Caki2 (cell line): ENCODE measurements around the gene KCNS1. TPM values are rescaled to one million over a fixed set of nuclear protein-coding genes. Genes with fewer than 3 reads are reported as not detected.
A peak's percentile ranks its signal among the peaks of the same experiment; 100 is the strongest.
"Not testable (repeated sequence)": the region's sequence is repeated elsewhere in the genome, so short reads cannot be mapped to it uniquely, and the experiment has no call there.

ENCODE experiments used
- DNase-seq: peaks from one replicate; pipeline ENCODE4 v3.0.0-alpha.2; 2015; ENCODE audit warnings: low read depth
- in situ Hi-C: cut with HindIII; loops from 2 replicates; pipeline ENCODE4 v1.10.0; 2016; ENCODE audit warnings: low sequenced_read_pairs, low pct_unique_long_range_greater_than_20kb, mixed read lengths
- total RNA-seq: library from RNA; depleted of rRNA; stranded (reverse); fragments of >200 nt; shearing (Covaris generic); gene quantifications from 2 replicates; pipeline ENCODE4 v1.2.3, GENCODE V29; 2014; ENCODE audit warnings: low replicate concordance; rRNA removed

The KCNS1 gene, protein sequence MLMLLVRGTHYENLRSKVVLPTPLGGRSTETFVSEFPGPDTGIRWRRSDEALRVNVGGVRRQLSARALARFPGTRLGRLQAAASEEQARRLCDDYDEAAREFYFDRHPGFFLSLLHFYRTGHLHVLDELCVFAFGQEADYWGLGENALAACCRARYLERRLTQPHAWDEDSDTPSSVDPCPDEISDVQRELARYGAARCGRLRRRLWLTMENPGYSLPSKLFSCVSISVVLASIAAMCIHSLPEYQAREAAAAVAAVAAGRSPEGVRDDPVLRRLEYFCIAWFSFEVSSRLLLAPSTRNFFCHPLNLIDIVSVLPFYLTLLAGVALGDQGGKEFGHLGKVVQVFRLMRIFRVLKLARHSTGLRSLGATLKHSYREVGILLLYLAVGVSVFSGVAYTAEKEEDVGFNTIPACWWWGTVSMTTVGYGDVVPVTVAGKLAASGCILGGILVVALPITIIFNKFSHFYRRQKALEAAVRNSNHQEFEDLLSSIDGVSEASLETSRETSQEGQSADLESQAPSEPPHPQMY
- not detected in 2 replicates for total RNA-seq

DNA sequence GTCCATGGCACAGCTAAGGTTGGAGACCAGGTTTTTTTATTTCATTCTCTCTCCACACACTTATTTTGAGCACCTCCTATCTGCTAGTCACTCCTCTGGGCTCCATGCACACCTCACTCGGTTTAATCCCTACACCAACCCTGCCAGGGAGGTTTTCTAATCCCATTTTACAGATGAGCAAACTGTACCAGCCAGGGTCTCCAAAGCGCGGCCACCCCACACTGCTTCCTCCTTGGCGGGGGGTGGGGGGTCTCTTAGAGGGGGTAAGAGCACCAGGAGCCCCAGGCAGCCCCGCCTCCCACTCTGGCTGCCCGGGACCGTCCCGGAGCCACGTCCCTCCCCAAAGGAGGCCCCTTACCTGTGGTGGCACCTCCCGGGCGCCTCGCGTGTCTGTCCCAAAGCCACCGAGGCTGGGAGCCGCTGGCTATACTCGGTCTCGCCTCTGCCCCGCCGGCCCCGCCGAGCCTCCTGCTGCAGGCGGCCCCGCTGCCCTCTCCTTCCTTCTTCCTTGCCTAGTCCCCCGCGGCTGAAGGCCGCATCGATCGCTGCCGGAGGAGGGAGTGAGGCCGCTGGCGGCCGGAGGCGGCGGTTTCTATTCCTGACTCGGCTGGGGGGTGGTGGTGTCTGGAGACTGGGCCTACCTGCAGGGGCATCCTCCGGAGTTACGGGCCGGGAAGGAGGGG lies at the start of gene KCNS1:
Gene KCNS1 (minus strand): TSS at position 565 of the 683 bp plus-strand sequence. CDS start 1,891 bp downstream, outside the sequence.
- no peak for DNase-seq
- in situ Hi-C loops: loop anchor here (25.0 kb wide), 1 partner anchor 187 kb away; no protein-coding TSS in a partner anchor

DNA sequence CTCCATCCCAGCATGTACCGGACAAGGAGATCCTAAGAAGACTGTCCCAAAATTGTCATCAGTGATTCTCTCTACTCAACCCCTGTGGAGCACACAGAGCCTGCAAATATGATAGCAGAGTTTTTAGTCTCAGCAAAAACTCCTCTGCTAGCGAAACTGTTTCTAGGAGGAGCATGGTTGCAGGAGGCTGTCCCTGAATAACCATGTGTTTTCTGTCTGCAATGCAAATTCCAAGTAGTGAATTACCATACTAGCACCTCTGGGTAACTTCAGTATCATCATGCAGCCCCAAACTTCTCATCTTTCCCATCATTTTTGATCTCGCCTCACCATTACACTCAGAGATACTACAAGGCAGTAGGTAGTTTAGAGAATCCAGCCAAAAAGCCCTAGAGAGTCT lies 48.1 kb upstream of the KCNS1 start:
- no peak for DNase-seq
- in situ Hi-C loops: no loop called here

DNA sequence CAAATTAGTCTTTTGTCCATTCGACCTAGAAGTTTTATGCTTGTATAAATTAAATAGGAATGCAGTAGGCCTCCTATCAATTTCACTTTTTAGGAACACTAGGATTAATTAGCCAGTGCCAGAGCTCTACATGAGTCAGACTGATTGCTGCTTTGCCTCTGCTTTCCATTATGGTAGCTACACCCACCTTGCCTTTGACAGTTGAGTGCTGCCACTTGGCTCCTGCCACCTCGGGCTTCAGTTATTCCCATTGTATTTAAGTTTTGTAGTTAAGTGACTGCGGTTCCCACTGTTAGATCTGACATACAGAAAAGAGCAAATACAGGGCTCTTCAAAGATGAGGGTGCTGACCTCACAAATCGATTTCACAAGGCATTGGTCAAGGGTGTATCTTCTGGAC lies 39.9 kb upstream of the KCNS1 start:
- in situ Hi-C loops: no loop called here

DNA sequence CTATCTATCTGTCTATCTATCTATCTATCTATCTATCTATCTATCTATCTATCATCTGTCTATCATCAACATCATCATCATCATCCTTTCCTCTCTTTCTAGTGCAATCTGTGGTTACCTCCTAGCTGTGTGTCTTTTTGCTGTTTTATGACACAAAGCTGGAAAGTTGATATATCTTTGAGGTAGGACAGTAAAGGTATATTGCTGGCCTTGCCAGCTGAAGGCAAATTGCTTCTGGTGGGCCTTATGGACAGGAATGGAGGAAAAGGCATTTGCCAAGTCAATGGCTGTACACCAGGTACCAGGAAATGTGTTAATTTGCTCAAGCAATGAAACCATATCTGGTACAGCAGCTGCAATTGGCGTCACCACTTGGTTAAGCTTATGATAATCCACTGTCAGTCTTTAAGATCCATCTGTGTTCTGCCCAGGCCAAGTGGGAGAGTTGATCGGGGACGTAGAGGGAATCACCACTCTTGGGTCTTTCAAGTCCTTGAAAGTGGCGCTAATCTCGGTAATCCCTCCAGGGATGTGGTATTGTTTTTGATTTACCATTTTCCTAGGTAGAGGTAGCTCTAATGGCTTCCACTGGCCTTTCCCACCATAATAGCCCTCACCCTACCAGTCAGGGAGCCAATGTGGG lies 38.9 kb upstream of the KCNS1 start:
- in situ Hi-C loops, DNase-seq: not testable (repeated sequence)

More for the DNA sequence above, 39.9 kb upstream of the KCNS1 start:
- DNase-seq: no peak

DNA sequence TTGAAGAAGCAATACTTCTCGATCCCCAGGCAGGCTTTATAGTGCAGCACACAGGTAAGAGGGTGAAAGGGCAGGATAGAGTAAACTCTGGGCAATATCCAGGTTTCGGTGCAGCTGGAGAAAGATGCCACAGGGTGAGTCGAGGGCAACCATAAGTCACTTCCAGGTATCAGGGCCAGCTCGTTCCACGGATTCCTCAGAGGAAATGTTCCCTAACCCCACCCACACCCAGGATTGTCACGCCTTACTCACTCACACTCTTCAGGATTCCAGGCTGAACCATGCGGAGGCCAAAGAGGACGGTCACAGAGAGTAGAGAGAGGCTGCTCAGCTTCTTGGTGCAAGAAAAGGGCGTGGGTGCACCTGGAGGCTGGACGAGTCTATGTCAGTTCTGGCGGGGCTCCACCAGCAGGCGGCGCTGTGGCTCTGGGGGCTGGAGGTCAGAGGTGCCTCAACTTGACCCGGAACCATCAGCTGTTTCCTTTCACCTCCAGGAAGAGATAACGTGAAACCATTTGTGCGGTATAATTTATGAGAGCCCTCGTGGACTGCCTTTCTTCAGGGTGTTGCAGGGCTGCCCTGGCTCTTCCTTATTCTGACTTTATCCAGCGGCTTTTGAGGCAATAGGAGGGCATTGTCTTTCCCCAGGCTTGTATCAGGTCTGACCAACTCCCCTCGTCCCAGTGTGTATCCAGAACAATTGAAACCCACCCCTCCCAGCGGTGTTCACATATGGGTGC lies 37.8 kb upstream of the KCNS1 start:
- in situ Hi-C loops: no loop called here

DNA sequence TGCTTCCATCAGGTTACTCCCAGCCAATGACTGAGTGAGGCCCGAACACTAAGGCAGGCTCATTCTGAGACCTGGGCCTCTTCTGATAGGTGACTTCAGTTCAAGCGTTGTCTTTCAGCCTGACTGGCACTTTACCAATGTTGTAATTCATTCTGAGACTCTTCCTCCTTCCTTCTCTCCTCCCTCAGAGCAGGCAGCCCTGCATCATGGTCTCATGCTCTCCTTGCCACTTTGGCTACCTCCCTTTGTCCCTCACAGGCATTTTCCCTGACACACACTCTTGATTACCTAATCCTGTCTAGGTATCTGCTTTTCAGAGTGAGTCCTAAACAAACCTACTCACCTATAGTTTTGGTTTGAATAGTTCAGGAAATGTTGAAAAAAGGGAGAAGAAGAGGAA lies 36.0 kb upstream of the KCNS1 start:
- in situ Hi-C loops: no loop called here
- DNase-seq: no peak

More for the DNA sequence above, 37.8 kb upstream of the KCNS1 start:
- DNase-seq: peak; percentile 31

DNA sequence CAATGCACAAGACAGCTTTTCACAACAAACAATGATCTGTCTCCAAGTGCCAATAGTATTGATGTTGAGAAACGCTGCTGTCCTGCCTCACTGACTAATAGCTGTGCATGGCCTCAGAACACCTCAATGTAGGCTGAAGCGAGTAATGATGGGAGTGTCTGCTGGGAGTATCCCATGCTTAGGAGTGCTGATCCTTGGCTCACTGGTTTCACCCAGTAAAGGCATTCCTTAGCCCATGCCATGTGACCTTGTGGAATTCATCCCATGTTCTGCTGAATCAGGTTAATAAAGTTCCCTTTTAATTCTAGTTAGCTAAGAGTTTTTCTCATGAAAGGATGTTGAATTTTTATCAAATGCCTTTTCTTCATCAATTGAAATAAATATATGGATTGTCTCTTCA lies 27.2 kb upstream of the KCNS1 start:
- in situ Hi-C loops: no loop called here
- DNase-seq: peak; percentile 67

DNA sequence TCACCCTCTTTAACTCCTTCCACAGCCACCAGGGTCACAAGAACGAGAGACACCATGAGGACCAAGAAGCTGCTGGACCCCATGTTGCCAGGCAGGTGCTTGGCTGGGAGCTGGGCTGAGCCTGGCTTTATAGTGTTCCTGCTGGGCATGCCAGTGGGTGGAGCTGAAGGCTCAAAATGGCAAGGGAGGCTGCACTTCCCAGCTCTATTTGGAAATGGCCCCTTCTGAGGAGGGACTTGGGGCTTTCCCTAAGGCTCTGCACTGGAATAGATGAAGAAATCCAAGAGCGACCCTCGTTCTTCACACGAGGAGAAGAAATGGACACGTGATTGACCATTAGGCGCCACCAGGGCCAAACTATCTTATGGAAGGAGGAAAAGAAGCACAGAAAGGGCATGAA lies 23.4 kb upstream of the KCNS1 start, which contains the start of gene WFDC12:
Gene WFDC12 (minus strand): TSS at position 101 of the 400 bp plus-strand sequence. CDS start 18 bp downstream, at position 83.
- in situ Hi-C loops: loop anchor here (25.0 kb wide), 1 partner anchor 163 kb away; no protein-coding TSS in a partner anchor
- DNase-seq: no peak

DNA sequence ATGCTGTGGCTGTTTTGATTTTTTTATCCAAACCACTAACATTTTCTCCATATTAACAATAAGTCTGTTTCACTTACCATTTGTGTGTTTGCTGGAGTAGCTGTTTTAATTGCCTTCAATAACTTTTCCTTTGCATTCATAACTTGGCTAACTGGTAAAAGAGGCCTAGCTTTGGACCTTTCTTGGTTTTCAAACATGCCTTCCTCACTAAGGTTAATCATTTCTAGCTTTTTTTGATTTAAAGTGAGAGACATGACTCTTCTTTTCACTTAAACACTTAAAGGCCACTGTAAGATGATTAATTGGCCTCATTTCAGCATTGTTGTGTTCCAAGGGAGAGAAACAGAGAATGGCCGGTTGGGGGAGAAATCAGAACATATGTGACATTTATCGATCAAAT lies 20.5 kb upstream of the KCNS1 start:
- DNase-seq: no peak
- in situ Hi-C loops: loop anchor here (25.0 kb wide), 1 partner anchor 166 kb away; no protein-coding TSS in a partner anchor

DNA sequence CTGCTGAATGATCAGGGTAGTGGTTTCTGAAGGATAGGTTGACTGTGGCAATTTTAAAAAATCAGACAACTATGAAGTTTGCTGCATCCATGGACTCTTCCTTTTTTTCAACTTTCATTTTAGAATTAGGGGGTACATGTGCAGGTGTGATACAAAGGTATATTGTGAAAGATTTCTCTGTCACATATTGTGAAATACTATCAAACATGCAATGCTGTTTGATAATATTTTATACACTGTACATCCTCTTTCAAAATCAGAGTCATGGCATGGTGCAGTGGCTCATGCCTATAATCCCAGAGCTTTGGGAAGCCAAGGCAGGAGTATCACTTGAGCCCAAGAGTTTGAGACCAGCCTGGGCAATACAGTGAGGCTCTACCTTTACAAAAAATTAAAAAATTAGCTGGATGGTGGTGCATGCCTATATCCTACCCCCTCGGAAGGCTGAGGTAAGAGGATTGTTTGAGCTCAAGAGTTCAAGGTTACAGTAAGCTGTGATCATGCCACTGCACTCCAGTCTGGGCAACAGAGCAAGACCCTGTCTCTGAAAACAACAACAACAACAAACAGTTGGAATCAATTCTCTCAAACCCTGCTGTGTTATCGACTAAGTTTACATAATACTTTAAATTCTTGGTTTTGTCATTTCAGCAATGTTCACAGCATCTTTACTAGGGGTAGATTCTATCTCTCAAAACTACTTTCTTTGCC lies 18.8 kb upstream of the KCNS1 start:
- in situ Hi-C loops: loop anchor here (25.0 kb wide), 1 partner anchor 168 kb away; no protein-coding TSS in a partner anchor
- no peak for DNase-seq

DNA sequence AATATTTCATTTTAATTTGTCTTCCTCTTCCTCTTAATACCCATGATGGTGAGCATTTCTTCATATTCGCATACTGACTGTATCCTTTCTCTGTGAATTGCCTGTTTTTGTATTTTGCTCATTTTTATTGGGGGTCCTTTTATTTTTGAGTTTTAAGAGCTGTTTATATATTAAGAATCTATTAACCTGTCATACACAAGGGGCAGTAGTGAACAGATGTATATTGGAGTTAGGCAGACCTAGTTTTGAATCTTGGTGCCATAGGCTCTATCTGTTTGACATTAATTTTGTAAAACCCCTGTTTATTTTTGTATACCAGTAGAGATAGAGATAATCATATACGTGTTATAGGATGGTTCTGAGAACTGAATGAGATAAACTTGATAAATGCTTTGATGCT lies 17.1 kb upstream of the KCNS1 start:
- in situ Hi-C loops: loop anchor here (25.0 kb wide), 1 partner anchor 169 kb away; no protein-coding TSS in a partner anchor
- DNase-seq: no peak

DNA sequence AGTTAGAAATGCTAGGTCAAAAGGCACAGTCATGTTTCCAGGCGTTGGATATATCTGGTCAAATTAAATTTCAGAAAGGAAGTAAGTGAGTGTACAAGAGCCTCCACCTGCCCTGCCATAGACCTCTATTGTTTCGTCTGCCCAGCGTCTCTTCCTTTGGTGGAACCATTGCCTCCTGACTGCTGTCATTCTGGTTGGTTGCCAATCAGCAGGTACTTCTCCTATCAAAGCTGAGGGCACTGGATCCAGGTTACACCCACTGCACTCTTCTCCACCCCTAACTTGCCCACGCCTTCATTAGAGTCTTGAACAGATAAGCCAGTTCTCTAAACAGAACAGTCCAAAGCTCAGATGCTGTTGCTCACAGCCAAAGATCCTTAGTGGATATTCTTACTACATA lies 16.7 kb upstream of the KCNS1 start:
- in situ Hi-C loops: loop anchor here (25.0 kb wide), 1 partner anchor 170 kb away; no protein-coding TSS in a partner anchor
- DNase-seq: no peak

DNA sequence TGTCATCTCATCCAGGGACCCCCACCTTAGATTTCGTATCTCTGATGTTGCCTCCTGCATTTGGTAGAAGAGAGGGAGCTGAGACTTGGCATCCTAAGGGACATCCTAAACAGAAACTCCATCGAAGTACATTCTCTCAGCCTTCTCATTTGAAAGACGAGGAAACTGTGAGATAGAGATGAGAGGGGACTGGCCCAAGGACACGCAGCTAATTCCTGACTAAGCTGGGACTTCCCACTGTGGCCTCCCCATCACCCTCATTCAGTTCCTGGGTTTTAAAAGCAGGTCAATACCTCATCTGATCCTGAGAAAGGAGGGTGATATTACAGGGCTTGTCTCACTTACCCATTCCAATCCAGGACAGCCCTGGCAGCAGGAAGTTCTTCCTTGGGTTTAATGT lies 14.9 kb upstream of the KCNS1 start:
- in situ Hi-C loops: loop anchor here (25.0 kb wide), 1 partner anchor 171 kb away; no protein-coding TSS in a partner anchor
- DNase-seq: no peak

DNA sequence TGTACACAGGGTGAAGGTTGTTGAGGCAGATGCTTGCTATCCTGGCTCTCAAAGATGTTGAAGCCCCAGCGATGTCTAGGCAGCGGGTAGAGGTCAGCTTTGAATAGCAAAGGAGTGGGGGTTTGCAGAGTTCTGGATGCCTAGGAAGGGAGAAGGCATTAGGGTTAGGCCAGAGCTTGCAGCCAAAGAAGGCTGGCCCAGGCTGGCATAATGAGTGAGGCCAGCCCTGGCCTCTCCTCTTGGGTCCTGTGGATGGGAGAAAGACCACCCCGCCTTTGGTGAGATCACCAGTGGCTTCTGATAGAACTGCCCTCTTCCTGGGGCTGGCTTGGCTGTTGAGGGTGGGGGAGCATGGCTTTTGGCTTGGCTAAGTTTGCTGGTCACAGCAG lies 14.5 kb upstream of the KCNS1 start:
- in situ Hi-C loops: loop anchor here (25.0 kb wide), 1 partner anchor 172 kb away; no protein-coding TSS in a partner anchor
- DNase-seq: no peak

DNA sequence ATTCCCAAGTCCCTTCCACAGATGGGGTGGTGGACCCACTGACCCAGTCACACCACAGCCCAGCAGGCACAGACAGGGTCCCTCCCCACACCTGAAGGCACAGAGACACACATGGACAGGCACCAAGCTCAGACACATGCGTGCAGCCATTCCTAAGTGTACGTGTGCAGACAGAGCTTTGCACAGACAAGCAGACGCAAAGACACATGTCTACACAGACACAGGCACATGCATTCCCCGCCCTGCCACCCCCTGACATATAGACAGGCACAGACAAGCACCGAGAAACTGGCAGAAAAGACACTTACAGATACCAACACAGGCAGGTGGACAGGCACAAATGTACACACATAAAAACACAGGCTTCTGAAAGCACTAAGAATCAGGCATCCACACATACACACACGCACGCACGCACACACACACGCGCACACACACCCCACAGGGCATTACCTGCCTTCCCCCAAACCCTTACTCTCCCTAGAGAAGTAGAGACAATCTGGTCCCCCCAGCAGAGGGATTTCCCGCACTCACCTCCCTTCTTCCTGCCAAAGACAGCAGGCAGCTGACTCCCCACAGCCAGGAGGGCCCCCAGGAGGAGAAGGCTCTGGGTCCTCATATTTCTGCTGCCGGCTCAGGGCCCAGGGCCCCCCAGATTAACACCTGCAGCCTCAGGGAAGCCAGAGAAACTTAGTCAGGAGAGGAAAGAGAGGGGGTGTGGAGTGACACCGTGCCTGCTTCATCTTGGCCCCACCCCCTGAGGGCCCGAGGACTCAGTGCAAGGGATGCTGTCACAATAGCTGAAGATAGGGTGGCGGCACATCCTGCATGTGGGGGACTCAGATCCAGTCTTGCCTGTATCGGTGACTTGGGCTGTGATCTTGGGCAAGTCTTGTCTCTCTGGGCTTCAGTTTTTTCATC lies 13.8 kb upstream of the KCNS1 start, which contains the start of gene WFDC5:
Gene WFDC5 (minus strand): TSS at position 710 of the 921 bp plus-strand sequence. CDS start 91 bp downstream, at position 619.
- no peak for DNase-seq
- in situ Hi-C loops: loop anchor here (25.0 kb wide), 1 partner anchor 173 kb away; no protein-coding TSS in a partner anchor

DNA sequence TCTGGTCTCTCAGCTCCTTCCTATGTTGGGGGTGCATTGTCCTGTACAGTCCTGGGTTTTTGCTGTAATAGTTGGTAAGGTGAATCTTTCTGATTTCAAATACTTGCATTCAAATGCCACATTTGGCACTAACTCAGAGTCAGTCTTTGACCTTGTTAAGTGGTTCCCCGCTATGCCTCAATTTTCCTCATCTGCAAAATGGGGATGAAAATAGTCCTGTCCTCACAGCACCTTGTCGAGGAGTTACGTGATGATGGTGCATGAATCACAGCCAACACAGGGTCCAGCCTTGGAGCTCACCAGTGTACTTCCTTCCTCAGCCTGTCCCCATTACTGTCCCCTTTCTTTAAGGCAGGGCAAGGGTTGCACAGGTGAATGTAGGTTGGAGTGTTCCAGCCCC lies 12.9 kb upstream of the KCNS1 start:
- in situ Hi-C loops: loop anchor here (25.0 kb wide), 1 partner anchor 173 kb away; no protein-coding TSS in a partner anchor
- DNase-seq: no peak
